NCI-H1105 (cell line): ENCODE results near the gene DIP2B.
"Not testable (repeated sequence)": the region's sequence is repeated elsewhere in the genome, so short reads cannot be mapped to it uniquely, and the experiment has no call there.

Source experiments
- DNase-seq: peaks from one replicate; lab custom pipeline; 2025; lab: John Stamatoyannopoulos, UW

DIP2B gene

GRCh38 chr12:50677858-50678257 is 173.1 kb downstream of the DIP2B start:
- DNase-seq, result no peak

GRCh38 chr12:50678650-50679365 is 174.0 kb downstream of the DIP2B start:
- DNase-seq, result no peak

- no peak for DNase-seq
These were observed 174.8 kb downstream of the DIP2B start for GRCh38 chr12:50679612-50680011.

- not testable (repeated sequence) for DNase-seq
These were observed 176.3 kb downstream of the DIP2B start for GRCh38 chr12:50681064-50681463.

- no peak for DNase-seq
These were observed 180.9 kb downstream of the DIP2B start for GRCh38 chr12:50685641-50686040.

GRCh38 chr12:50686406-50686805 is 181.6 kb downstream of the DIP2B start:
- no peak for DNase-seq

- DNase-seq, result no peak
These were observed 182.2 kb downstream of the DIP2B start for GRCh38 chr12:50686976-50687375.

GRCh38 chr12:50689437-50689836 is 184.7 kb downstream of the DIP2B start:
- DNase-seq, result no peak

- DNase-seq, result peak; percentile 11
These were observed 186.1 kb downstream of the DIP2B start for GRCh38 chr12:50690925-50691324.

GRCh38 chr12:50695961-50696360 is 191.2 kb downstream of the DIP2B start:
- DNase-seq, result no peak

GRCh38 chr12:50696931-50697330 is 192.1 kb downstream of the DIP2B start:
- no peak for DNase-seq

GRCh38 chr12:50699154-50699553 is 194.4 kb downstream of the DIP2B start:
- DNase-seq, result no peak

- DNase-seq, result peak; percentile 24
These were observed 195.2 kb downstream of the DIP2B start for GRCh38 chr12:50699940-50700339.

- DNase-seq, result no peak
These were observed 201.8 kb downstream of the DIP2B start for GRCh38 chr12:50706606-50707005.

- no peak for DNase-seq
These were observed 202.6 kb downstream of the DIP2B start for GRCh38 chr12:50707396-50707795.

- no peak for DNase-seq
These were observed 203.8 kb downstream of the DIP2B start for GRCh38 chr12:50708631-50709030.

GRCh38 chr12:50711121-50711520 is 206.3 kb downstream of the DIP2B start:
- DNase-seq, result no peak

GRCh38 chr12:50715174-50715573 is 210.4 kb downstream of the DIP2B start:
- DNase-seq, result no peak

GRCh38 chr12:50718760-50719159 is 214.0 kb downstream of the DIP2B start:
- no peak for DNase-seq

GRCh38 chr12:50720085-50720484 is 215.3 kb downstream of the DIP2B start:
- DNase-seq, result no peak

GRCh38 chr12:50720501-50720900 is 215.7 kb downstream of the DIP2B start:
- no peak for DNase-seq

GRCh38 chr12:50723865-50724264 is 219.1 kb downstream of the DIP2B start:
- no peak for DNase-seq

- DNase-seq, result no peak
These were observed 220.5 kb downstream of the DIP2B start for GRCh38 chr12:50725011-50725942.
